Measurements from ENCODE around the gene SEC24D.
A peak's percentile ranks its signal among the peaks of the same experiment; 100 is the strongest.

The SEC24D gene

DNA sequence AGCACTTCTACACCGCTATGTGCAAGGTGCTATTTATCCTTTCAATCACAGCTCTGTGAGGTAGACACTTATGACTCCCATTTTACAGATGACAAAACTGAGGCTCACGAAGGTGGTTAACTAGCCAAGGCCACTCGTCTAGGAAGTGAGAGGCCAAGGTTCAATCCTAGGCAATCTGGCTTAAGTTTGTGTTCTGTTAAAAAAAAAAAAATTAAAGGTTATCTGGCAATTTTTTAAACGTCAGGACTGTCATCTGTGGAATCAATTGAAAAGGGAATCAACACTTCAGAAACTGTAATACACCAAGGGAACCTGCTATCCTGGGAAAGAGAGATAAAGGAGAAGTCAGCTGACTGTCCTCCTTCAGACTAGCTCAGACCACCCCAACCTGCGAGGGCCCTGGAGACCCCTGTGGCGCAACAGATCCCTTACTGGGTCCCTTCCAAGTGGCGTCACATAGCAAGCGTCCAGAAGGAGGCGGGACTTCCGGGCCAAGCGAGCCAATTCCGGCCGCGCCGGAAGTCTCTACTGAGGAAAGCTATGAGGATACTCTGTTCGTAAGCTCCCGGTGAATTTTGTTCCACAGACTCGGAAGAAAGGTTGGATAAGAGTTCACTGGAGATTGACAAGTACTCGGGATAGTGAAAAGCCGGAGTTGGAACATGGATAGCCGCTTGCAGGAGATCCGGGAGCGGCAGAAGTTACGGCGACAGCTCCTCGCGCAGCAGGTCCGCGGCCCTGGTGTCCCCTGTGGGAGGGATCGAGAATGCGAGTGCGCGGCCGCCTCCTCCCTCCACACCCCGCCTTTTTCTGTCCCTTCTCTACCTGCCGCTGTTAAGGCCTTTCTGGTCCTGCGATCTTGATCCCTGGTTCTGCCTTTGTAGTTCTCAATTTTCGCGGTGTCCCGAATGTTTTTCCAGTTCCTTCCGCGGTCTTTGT, 150.8 kb downstream of the SEC24D start, which contains the start of gene METTL14:
Gene METTL14 (plus strand): TSS at position 520 of the 939 bp plus-strand sequence. CDS start 143 bp downstream, at position 663.
- peak; percentile 65 for DNase-seq

DNA sequence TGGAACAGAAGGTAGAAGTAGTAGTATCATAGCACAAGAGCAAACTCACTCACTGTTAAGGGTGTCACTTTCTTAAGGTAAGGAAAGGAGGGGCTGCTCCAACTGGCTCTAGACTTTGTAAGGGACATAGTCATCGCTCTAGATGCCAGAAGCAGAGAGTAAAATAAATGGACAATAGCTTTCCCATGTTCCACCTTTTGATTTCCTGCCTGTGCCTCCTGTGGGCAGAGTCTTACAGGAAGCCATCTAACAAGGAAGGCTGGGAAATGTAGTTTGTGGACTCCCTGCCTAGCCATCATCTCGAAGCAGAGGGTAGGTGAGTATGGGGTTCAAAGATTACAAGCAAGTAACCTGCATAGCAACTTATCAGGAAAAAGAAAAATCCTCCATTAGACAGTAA, 152.4 kb downstream of the SEC24D start:
- no peak for DNase-seq

GRCh38 chr4:118682928-118683327, 153.0 kb downstream of the SEC24D start:
- DNase-seq: no peak

DNA sequence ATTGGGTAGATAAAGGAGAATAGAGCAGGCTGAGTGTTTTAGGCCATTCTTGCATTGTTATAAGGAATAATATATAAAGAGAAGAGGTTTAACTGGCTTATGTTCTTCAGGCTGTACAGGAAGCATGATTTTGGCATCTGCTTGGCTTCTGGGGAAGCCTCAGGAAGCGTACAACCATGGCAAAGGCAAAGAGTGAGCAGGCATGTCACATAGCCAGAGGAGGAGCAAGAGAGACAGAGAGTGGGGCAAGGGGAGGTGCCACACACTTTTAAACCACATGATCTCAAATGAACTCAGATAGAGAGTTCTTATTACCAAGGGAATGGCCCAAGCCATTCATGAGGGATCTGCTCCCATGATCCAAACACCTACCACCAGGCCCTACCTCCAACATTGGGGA, 155.1 kb downstream of the SEC24D start:
- no peak for DNase-seq

DNA sequence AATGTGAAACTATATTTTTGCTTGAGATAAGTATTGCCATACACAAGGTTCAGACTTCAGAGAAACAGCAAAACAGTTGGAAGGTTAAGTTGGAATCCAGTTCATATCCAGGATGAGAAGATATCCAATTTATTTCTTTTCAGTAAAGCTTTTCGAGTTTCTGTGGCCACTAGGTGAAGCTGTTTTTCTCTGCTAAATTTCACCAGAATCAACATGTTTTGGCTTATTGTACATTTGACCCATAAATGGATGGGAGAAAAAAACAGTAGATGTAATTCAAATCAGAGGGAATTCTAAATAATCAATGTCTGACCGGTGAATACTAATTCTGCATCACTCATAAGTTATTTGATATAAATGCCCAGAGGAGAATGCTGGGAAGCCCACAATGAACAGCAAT, 159.8 kb downstream of the SEC24D start:
- no peak for DNase-seq
